HUES64 (cell line): ENCODE data around the gene MYO9B.
"Not testable (repeated sequence)": the region's sequence is repeated elsewhere in the genome, so short reads cannot be mapped to it uniquely, and the experiment has no call there.

Experiments used
- H3K27ac ChIP-seq: 2 replicates; pipeline ENCODE4 v1.7.0; 2013; ENCODE audit warnings: low read depth, low read length, inconsistent platforms
- H3K27me3 ChIP-seq: 2 replicates; pipeline ENCODE4 v1.6.1; 2013; ENCODE audit warnings: mild to moderate bottlenecking, low read length; ENCODE audit not compliant: insufficient read depth
- H3K36me3 ChIP-seq: 2 replicates; pipeline ENCODE4 v1.6.1; 2013; ENCODE audit warnings: mild to moderate bottlenecking, low read length; ENCODE audit not compliant: insufficient read depth
- H3K4me1 ChIP-seq: 2 replicates; pipeline ENCODE4 v1.6.1; 2013; ENCODE audit warnings: mild to moderate bottlenecking, low read length, moderate library complexity; ENCODE audit not compliant: insufficient read depth
- H3K4me3 ChIP-seq: 2 replicates; pipeline ENCODE4 v1.5.1; 2013; ENCODE audit warnings: mild to moderate bottlenecking, low read length, moderate library complexity
- H3K9ac ChIP-seq: 2 replicates; pipeline ENCODE4 v1.6.1; 2013; ENCODE audit warnings: mild to moderate bottlenecking, low read depth, low read length
- H3K9me3 ChIP-seq: 2 replicates; pipeline ENCODE4 v1.6.1; 2013; ENCODE audit warnings: low read depth, low read length; ENCODE audit not compliant: insufficient read depth
- WGBS: fragments of 150-250, 120-280 bp; methylation state at CpG from one replicate; pipeline ENCODE4 v1.1.7; 2013; ENCODE audit warnings: missing lambda C conversion rate; 5-methylcytosine and 5-hydroxymethylcytosine counted together

MYO9B gene

DNA sequence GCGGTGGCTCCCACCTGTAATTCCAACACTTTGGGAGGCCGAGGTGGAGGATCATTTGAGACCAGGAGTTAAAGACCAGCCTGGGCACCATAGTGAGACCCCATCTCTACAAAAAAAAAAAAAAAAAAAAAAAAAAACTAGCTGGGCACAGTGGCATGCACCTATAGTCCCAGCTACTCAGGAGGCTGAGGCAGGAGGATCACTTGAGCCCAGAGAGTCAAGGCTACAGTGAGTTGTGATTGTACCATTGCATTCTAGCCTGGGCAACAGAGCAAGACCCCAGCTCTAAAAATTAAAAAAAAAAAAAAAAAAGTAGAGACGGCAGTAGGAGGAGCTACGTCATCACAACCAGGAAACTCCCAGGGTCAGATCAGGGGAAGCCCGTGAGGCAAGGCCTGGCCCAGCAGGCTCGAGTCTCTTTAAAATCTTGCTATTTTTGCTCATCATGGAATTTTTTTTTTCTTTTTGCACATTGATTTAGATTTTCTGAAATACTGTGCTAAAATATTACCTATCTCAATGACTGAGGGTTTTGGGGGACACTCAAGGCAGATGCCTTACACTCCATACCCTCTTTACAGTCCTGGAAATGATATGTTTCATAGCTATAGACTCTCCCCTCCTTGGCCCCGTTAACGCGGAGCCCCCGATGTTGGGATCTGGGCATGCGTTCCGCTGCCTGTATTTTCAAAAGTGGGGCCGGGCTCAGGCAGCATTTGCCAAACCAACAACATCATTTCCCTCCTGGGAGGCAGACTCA, 95.1 kb downstream of the MYO9B start:
- no peaks in the 10 kb centered on the region for H3K9me3 ChIP-seq
- H3K27ac ChIP-seq = no peak overlapping the region
- H3K27me3 ChIP-seq = no peaks in the 10 kb centered on the region
- peaks cover 83% of the 10 kb centered on the region for H3K36me3 ChIP-seq
- H3K9ac ChIP-seq = no peak overlapping the region
- WGBS = 96% methylated on average over 13 of the region's 13 CpGs
- no peak overlapping the region for H3K4me3 ChIP-seq
- H3K4me1 ChIP-seq = no peaks in the 10 kb centered on the region

- Histone ChIP-seq H3K9ac (no peak overlapping the region), H3K27me3 (no peaks in the 10 kb centered on the region), H3K4me3 (no peak overlapping the region), H3K27ac (no peak overlapping the region), H3K36me3 (peaks cover 77% of the 10 kb centered on the region), H3K4me1 (no peaks in the 10 kb centered on the region), H3K9me3 (no peaks in the 10 kb centered on the region)
- 95% methylated on average over 8 of the region's 8 CpGs for WGBS
These were observed 96.3 kb downstream of the MYO9B start for GRCh38 chr19:17171874-17172273.

DNA sequence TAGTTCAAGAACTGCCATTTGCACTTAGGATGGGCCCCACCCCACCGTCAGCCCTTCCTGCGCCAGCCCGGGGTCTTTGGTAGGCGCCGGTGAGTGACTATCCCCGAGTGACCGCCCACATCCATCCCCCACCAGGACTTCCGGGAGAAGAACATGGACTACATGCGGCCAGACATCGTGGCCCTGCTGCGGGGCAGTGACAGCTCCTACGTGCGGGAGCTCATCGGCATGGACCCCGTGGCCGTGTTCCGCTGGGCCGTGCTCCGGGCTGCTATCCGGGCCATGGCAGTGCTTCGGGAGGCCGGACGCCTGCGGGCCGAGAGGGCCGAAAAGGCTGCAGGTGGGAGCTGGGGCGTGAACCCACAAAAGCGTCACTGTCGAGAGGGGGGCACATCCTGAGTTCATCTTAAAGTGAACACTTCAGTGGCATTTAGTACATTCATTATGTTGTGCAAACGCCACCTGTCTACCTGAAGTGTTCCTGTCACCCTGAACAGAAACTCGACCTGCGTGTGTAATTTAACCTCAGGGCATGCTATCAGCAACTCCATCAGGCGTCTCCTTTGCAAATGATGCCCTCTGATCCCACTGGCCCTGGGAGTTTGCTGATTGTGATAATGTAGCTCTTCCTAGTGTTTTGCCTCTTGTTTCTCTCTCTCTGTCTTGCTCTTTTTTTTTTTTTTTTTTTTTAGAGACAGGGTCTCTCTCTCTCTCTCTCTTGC, 97.2 kb downstream of the MYO9B start:
- no peaks in the 10 kb centered on the region for H3K4me1 ChIP-seq
- no peaks in the 10 kb centered on the region for H3K9me3 ChIP-seq
- no peak overlapping the region for H3K4me3 ChIP-seq
- no peak overlapping the region for H3K9ac ChIP-seq
- H3K36me3 ChIP-seq = peaks cover 72% of the 10 kb centered on the region
- H3K27ac ChIP-seq = no peak overlapping the region
- no peaks in the 10 kb centered on the region for H3K27me3 ChIP-seq
- 89% methylated on average over 33 of the region's 33 CpGs for WGBS

- Histone ChIP-seq H3K27ac (no peak overlapping the region), H3K4me3 (no peak overlapping the region), H3K4me1 (0 out of 2 replicates have a peak, but pooled peaks cover 3% of the 10 kb centered on the region), H3K9ac (no peak overlapping the region), H3K9me3 (no peaks in the 10 kb centered on the region), H3K36me3 (peaks cover 35% of the 10 kb centered on the region), H3K27me3 (no peaks in the 10 kb centered on the region)
- 94% methylated on average over 10 of the region's 10 CpGs for WGBS
These were observed 102.7 kb downstream of the MYO9B start for GRCh38 chr19:17178291-17178690.

GRCh38 chr19:17180997-17181702, 105.6 kb downstream of the MYO9B start:
- Histone ChIP-seq H3K27me3 (no peaks in the 10 kb centered on the region), H3K36me3 (peaks cover 30% of the 10 kb centered on the region), H3K4me3 (no peak overlapping the region), H3K4me1 (0 out of 2 replicates have a peak, but pooled peaks cover 3% of the 10 kb centered on the region), H3K27ac (peak overlapping the region; percentile 14; the same call in 1 of the 2 replicates), H3K9ac (no peak overlapping the region), H3K9me3 (no peaks in the 10 kb centered on the region)
- WGBS = 57% methylated on average over 22 of the region's 22 CpGs

GRCh38 chr19:17183271-17183761, 107.7 kb downstream of the MYO9B start:
- Histone ChIP-seq H3K4me1 (0 out of 2 replicates have a peak, but pooled peaks cover 3% of the 10 kb centered on the region), H3K9me3 (no peaks in the 10 kb centered on the region), H3K9ac (no peak overlapping the region), H3K36me3 (peaks cover 34% of the 10 kb centered on the region), H3K4me3 (no peak overlapping the region), H3K27me3 (no peaks in the 10 kb centered on the region), H3K27ac (no peak overlapping the region)
- WGBS = 95% methylated on average over 14 of the region's 14 CpGs

DNA sequence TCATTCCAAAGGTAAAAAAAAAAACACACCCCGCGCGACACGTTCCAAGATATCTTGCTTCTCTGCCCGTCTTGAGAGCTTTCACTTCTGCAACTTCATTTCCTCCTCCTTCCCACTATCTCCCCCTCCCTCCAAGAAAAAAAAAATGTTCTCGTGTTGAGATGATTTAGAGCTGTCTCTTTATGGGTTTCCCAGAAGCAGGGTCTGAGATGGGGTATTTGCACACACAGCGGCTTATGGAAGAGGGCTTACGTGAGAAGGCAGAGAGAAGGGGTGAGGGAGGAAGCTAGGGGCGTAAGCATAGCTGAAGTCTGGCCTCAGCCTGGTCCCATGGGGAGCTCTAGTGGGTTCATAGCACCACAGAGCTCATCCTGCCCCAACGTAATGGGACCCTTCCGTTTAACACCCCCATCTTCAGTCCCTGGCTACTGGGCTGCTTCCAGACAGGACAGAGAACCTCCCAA, 108.3 kb downstream of the MYO9B start:
- H3K27me3 ChIP-seq = no peaks in the 10 kb centered on the region
- 0 out of 2 replicates have a peak, but pooled peaks cover 3% of the 10 kb centered on the region for H3K4me1 ChIP-seq
- no peak overlapping the region; the same call in 1 of the 2 replicates for H3K9ac ChIP-seq
- peaks cover 35% of the 10 kb centered on the region for H3K36me3 ChIP-seq
- H3K27ac ChIP-seq = no peak overlapping the region
- WGBS = 92% methylated on average over 11 of the region's 11 CpGs
- no peaks in the 10 kb centered on the region for H3K9me3 ChIP-seq
- H3K4me3 ChIP-seq = no peak overlapping the region

GRCh38 chr19:17184371-17184841, 108.8 kb downstream of the MYO9B start:
- H3K4me3 ChIP-seq = no peak overlapping the region
- peaks cover 41% of the 10 kb centered on the region for H3K36me3 ChIP-seq
- no peak overlapping the region for H3K27ac ChIP-seq
- no peak overlapping the region for H3K9ac ChIP-seq
- H3K27me3 ChIP-seq = no peaks in the 10 kb centered on the region
- 95% methylated on average over 12 of the region's 12 CpGs for WGBS
- no peaks in the 10 kb centered on the region for H3K9me3 ChIP-seq
- 0 out of 2 replicates have a peak, but pooled peaks cover 3% of the 10 kb centered on the region for H3K4me1 ChIP-seq

DNA sequence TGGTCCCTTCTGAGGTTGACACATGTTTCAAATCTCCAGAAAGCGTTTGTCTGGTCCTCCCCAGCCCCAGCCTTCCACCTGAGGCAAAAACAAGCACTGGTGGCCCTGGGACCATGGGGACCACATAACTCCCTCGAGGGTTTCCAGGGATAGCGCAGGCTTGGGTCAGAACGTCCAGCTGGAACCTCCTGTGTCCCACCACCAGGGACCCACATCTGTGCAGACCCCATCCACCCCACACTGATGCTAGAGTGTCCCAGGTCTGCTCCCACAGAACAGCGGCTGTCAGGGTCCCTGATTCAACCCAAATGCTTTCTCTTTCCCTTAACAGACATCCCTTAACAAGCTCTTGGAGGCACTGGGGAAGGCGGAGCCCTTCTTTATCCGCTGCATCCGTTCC, 110.0 kb downstream of the MYO9B start:
- Histone ChIP-seq H3K27ac (no peak overlapping the region), H3K36me3 (peaks cover 49% of the 10 kb centered on the region), H3K27me3 (no peaks in the 10 kb centered on the region), H3K4me1 (0 out of 2 replicates have a peak, but pooled peaks cover 3% of the 10 kb centered on the region), H3K9me3 (no peaks in the 10 kb centered on the region), H3K9ac (no peak overlapping the region), H3K4me3 (no peak overlapping the region)
- WGBS = 93% methylated on average over 8 of the region's 8 CpGs

GRCh38 chr19:17191736-17192135, 116.2 kb downstream of the MYO9B start:
- H3K27me3 ChIP-seq, H3K27ac ChIP-seq, H3K4me1 ChIP-seq, H3K4me3 ChIP-seq, H3K9me3 ChIP-seq, H3K9ac ChIP-seq: not testable (repeated sequence)
- peaks cover 76% of the 10 kb centered on the region for H3K36me3 ChIP-seq
- WGBS = 93% methylated on average over 6 of the region's 6 CpGs
